Heart left ventricle (tissue), 13 donors: ENCODE data around the gene BICRAL.

Experiments
- CTCF ChIP-seq, 12 donors: fragments of 200-600 bp; sonication (generic) in 4 of 12; IDR thresholded peaks; one replicate each; pipeline versions ENCODE4 v1.5.0 to v1.8.0; 2018 to 2022; ENCODE audit warnings: antibody characterized with exemption in 12 of 12, mild to moderate bottlenecking in 5 of 12
- POLR2A ChIP-seq, 2 donors: fragments of 450-650 bp; IDR thresholded peaks; one replicate each; pipeline ENCODE4 v1.6.1; 2017; ENCODE audit warnings: antibody characterized with exemption in 2 of 2, mild to moderate bottlenecking in 2 of 2, moderate library complexity in 2 of 2
- donor health status: ischemic (EF 13 %, LVEDD 7.1; RV severe dilation, severe dysfunction).
- donor health status: DM: no; HTN: yes; CAD: no.
- donor health status: DM: no; HTN: no; CAD: no.
- donor health status: ischemic (EF 25% LVEDD 6.9; RV normal size, moderate dysfunction).
- donor health status: ischemic (EF 25% LVEDD 5.7; RV mildly dilated, moderate dysfunction).
- donor health status: ischemic (EF 35%, LVEDD 5.7; RV mildly dilated, moderate dysfunction).
- donor health status: nonischemic (EF 11% LVEDD 7.7; RV severe dilation, severe dysfunction).
- donor health status: DM: yes; HTN: yes; CAD: no.
- donor health status: PGD.
- donor health status: ischemic (EF 29% LVEDD 5.4; RV normal size, mild dysfunction).
- donor health status: nonischemic (EF 23%, LVEDD 6.1; RV moderate dilation, normal function).

- TF ChIP-seq CTCF (IDR thresholded peaks at IDR 0.05) (no peak), POLR2A (IDR thresholded peaks at IDR 0.05) (peak in 1 of 2 donors; percentile 84)
Observed at GRCh38 chr6:42746463-42747391, 35.1 kb upstream of the BICRAL start.
